Measurements from ENCODE around the gene CEACAM8.

The CEACAM8 gene

DNA sequence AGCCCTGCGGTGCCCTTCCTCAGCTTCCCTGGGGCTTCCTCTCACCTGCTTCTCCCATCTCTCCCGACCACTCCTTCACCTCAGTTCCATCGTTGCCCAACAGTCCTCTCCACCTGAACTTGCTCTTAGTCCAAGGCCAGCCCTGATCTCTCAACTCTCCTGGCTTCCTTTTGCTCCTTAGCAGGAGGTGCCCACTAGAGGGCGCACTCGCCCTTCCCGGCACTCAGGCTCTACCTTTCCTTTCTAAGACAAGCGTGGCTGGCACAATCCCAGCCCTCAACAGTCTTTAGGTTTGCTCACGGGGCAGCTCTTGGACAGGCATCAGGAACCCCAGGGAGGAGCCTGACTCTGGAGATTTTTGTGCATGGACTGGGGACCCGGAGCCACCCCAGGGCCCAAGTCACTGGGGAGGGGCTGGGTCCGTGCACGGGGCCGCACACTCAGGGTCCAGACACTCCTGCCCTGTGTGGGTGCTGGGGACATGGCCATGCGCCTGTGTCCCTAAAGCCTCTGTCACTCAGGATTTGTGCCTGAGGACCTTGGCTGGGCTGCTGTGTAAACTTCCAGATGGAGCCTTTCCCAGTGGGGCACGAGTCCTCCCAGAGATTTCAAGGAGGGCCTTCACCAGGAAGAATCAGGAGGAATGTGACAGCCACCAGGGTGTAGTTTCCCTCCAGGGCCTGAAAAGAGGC lies 12.1 kb upstream of the CEACAM8 start:
- intact Hi-C loops (cut with DNase I; ENCODE audit: low total_unique reads), result no loop called here
- no peak overlapping the region for H3K27ac ChIP-seq
- no peak for DNase-seq

DNA sequence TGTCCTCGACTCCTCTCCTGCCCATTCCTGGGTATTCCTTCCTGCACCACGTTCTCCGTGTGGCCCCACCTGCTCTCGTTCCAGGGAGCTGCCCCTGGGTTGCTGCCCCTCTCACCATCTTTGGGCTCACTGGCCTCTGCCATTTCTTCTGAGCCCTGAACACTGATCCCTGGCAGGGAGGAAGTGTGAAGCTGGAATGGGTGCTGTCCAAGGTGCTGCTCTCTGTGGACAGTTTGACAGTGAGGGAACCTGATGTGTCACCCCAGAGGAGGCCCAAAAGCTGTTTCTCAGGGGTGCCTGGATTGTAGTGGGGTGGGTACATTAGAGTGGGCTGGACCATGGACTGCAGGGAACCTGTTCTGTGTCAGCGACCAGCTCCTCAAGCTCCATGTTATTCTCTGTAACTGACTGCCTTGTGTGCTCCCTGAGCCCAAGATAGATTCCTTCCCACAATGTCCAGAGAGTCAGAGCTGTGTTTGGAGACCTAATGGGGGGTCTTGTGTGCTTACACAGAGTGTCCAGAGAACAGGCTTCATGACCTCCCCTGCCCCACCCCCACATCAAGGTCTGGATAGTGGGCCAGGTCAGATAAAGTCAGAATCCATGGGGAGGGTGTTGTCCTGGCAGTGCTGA lies 7.2 kb upstream of the CEACAM8 start:
- peaks cover 0 to 4% of the 10 kb centered on the region in 2 donors for H3K27me3 ChIP-seq
- H3K4me1 ChIP-seq, result peaks cover 0 to 5% (median 0%) of the 10 kb centered on the region in 4 donors
- intact Hi-C loops (cut with DNase I; ENCODE audit: low total_unique reads), result no loop called here
- no peak for DNase-seq
- no peak overlapping the region for H3K4me3 ChIP-seq
- no peaks in the 10 kb centered on the region for H3K9me3 ChIP-seq
- no peaks in the 10 kb centered on the region for H3K36me3 ChIP-seq
- no peak overlapping the region for H3K27ac ChIP-seq
- TF ChIP-seq, protein P1, sequence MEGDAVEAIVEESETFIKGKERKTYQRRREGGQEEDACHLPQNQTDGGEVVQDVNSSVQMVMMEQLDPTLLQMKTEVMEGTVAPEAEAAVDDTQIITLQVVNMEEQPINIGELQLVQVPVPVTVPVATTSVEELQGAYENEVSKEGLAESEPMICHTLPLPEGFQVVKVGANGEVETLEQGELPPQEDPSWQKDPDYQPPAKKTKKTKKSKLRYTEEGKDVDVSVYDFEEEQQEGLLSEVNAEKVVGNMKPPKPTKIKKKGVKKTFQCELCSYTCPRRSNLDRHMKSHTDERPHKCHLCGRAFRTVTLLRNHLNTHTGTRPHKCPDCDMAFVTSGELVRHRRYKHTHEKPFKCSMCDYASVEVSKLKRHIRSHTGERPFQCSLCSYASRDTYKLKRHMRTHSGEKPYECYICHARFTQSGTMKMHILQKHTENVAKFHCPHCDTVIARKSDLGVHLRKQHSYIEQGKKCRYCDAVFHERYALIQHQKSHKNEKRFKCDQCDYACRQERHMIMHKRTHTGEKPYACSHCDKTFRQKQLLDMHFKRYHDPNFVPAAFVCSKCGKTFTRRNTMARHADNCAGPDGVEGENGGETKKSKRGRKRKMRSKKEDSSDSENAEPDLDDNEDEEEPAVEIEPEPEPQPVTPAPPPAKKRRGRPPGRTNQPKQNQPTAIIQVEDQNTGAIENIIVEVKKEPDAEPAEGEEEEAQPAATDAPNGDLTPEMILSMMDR (IDR thresholded peaks at IDR 0.05), result no peak

More for the DNA sequence above, 12.1 kb upstream of the CEACAM8 start:
- Histone ChIP-seq H3K4me3 (no peak overlapping the region), H3K4me1 (peaks cover 0 to 7% (median 0%) of the 10 kb centered on the region in 4 donors), H3K27me3 (peaks cover 0 to 4% of the 10 kb centered on the region in 2 donors), H3K9me3 (no peaks in the 10 kb centered on the region), H3K36me3 (no peaks in the 10 kb centered on the region)
- TF ChIP-seq, protein P1 (IDR thresholded peaks at IDR 0.05), result no peak

DNA sequence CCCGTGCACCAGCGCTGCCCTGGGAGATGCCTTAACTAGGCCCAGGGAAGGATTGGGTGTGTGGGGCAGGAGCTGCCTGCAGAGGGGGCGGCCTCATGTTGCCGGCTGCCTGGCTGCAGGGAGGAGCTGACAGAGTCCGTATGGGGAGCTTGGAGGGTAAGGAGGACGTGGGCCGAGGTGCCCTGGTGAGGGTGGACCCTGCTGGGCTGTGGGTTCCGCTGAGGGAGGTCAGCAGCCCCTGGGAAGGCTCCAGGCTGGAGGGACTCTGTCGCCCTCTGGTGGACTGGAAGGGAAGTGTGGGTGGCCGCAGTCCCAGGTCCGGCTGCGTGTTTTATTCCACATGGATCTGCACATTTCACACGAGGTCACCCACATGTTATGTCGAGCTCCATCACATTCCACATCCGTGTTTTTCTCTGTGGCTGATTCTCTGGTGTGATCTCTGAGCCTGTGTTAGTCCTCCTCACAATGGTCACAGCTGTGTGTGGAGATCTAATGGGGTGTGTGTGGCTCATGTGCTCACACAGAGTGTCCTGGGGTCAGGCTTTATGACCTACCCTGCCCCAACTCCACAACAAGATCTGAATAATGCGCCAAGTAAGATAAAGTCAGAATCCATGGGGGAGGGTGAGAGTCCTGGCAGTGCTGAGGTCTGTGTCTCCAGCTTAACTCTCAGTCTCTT lies 1.8 kb upstream of the CEACAM8 start:
- intact Hi-C loops (cut with DNase I; ENCODE audit: low total_unique reads), result no loop called here

DNA sequence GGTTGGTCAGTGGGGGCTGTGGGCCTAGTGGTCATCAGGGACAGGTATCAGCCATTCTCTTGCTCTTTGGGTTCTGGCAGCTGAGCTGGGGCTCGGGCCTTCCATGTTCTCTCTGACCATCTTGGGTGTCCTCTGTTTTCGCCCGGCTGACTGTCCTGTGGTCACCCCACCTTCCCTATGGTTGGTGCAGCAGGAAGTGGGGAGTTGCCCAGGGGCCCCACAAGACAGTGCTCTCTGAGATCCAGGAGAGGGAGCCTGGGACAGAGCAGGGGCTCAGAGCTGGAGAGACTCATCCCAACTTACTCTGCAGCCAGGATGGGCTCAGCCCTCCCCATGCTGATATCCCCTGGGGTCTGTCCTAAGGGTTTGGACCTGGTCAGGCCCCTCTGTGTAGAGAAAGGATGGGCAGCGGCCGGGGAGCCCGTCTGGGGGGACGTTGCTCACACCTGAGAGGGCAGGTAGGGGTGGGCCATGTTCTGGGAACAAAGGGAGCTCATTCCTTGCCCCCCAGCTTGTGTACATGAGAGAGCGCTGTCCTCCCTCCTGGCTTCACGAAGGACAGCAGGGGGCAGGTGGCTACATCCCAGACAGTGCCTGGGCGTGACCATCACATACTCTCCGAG lies 937 bp upstream of the CEACAM8 start:
- intact Hi-C loops (cut with DNase I; ENCODE audit: low total_unique reads), result no loop called here
- TF ChIP-seq, protein P1 (IDR thresholded peaks at IDR 0.05), result no peak

More for the DNA sequence above, 1.8 kb upstream of the CEACAM8 start:
- H3K9me3 ChIP-seq, result no peaks in the 10 kb centered on the region
- DNase-seq, result no peak
- peaks cover 0 to 3% of the 10 kb centered on the region in 2 donors for H3K27me3 ChIP-seq
- no peaks in the 10 kb centered on the region for H3K36me3 ChIP-seq
- TF ChIP-seq, protein P1 (IDR thresholded peaks at IDR 0.05), result peak; percentile 53 to 82
- H3K4me1 ChIP-seq, result no peaks in the 10 kb centered on the region
- H3K4me3 ChIP-seq, result no peak overlapping the region
- no peak overlapping the region for H3K27ac ChIP-seq

DNA sequence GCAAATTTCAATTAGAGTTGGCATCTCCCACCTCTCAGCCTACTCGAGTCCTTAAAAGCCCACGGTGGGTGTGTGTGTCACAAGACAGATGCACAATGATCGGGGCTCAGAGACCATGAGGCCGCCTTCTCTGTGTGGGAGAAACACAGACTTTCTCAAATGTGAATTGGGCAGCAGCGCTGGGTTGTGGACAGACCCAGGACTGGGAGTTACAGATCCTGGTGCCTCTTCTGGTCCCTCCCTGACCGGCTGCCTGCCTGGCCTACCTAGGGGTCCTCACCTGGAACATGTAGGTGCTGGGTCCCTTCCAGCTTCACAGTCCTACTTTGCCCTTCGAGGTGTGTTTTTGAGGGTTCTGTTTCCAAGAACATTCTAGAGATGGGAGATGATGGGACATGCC lies 4.9 kb downstream of the CEACAM8 start:
- Histone ChIP-seq H3K36me3 (no peaks in the 10 kb centered on the region), H3K27me3 (no peaks in the 10 kb centered on the region), H3K4me1 (no peaks in the 10 kb centered on the region), H3K9me3 (no peaks in the 10 kb centered on the region), H3K4me3 (no peak overlapping the region), H3K27ac (no peak overlapping the region)
- TF ChIP-seq, protein P1 (IDR thresholded peaks at IDR 0.05), result no peak
- DNase-seq, result no peak
- intact Hi-C loops (cut with DNase I; ENCODE audit: low total_unique reads), result no loop called here

More for the DNA sequence above, 937 bp upstream of the CEACAM8 start:
- Histone ChIP-seq H3K36me3 (no peaks in the 10 kb centered on the region), H3K9me3 (no peaks in the 10 kb centered on the region), H3K27ac (no peak overlapping the region), H3K4me3 (no peak overlapping the region), H3K4me1 (no peaks in the 10 kb centered on the region), H3K27me3 (peaks cover 0 to 3% of the 10 kb centered on the region in 2 donors)
- DNase-seq, result no peak

Data from tibial artery (tissue), 4 donors.